HG03139 (cell line): Measurements from ENCODE around the gene ITPR2.
"Not testable (repeated sequence)": the region's sequence is repeated elsewhere in the genome, so short reads cannot be mapped to it uniquely, and the experiment has no call there.

Experiments used
- ATAC-seq: cut with Tn5 transposase; IDR thresholded peaks from one replicate; pipeline ENCODE4 v1.9.1; 2021; ENCODE audit not compliant: unreplicated experiment

The ITPR2 gene

DNA sequence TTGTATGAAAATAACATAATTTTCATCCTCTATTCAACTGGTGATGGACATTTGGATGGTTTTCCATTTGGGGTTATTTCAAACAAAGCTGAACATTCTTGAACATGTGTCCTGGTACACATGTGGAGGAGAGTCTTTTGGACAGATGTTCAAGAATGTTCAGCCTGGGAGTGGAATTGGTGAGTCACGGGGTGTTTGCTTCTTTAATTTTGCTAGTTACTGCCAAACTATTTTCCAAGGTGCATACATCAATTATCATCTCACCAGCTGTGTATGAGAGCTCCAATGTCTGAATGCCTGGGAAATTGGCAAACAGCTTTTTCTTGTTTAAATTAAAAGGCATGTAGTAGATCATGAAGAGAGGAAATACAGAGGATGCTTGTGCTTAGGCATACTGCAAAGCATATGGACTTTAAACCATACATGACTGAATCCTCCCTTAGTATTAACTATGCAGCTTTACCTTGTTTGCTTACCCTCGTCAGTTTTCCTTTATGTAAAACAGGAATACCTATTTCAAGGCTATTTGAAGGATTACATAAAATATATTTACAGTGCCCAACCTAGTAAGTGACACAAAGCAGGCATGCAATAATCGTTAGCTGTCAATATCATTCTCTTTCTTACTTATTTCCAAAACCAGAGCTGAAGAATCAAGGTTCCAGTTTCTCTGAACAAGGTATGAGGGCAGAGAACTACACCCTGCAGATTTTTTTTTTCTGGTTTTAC, 152.1 kb downstream of the ITPR2 start:
- ATAC-seq, result no peak

DNA sequence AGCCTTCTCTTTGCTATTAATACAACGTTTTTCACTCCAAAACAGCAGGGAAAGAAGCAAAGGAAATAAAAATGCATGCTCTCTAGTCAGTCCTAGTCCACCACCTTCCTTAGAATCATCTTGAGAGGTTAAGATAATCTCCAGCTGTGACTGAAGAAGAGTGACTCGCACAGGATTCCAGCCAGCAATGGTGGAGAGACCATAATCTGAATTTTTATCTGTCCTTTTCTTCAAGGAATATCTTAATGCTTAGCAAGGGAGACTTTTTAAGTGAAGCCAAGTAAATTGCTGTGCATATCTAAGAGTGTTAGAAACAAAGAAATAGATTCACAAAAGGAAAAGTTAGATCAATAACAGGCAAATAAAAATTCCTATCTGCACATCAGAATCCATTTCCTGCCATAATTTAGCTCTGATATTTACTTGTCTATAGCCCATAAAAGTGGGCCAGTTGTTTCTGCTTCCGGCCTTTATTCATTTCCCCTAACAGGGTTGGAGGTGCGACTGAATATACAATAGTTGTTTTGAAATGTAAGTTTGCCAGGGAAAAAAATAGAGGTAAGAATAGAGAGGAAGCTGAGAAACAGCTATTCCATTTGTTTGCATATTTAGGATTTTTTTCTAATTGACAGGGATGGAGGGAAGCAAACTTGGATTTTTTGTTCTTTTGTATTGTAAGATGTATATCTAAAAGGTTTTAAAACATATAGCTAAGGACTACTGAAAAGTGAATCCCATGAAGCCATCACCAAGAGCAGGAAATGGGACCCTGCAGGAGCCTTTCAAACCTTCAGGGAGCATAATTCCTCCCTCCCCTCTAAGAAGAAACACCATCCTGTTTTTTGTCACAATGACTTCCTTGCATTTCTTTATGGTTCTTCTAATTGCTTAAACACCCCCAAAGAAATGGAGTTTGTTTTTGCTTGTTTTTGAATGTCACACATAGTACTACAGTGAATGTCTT, 154.0 kb downstream of the ITPR2 start:
- ATAC-seq, result no peak

DNA sequence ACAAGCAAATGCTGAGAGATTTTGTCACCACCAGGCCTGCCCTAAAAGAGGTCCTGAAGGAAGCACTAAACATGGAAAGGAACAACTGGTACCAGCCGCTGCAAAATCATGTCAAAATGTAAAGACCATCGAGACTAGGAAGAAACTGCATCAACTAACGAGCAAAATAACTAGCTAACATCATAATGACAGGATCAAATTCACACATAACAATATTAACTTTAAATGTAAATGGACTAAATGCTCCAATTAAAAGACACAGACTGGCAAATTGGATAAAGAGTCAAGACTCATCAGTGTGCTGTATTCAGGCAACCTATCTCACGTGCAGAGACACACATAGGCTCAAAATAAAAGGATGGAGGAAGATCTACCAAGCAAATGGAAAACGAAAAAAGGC, 161.5 kb downstream of the ITPR2 start:
- not testable (repeated sequence) for ATAC-seq

DNA sequence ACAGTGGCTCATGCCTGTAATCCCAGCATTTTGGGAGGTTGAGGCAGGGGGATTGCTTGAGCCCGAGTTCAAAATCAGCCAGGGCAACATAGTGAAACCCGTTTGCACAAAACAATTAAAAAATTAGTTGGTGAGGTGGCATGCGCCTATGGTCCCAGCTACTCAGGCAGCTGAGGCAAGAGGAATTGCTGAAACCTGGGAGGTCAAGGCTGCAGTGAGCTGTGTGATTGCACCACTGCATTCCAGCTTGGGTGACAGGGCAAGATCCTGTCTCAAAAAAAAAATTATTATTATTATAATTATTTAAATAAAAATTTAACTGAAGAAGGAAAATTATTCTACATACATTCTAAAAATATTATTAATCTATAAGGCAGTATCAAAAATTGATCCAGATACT, 164.1 kb downstream of the ITPR2 start:
- ATAC-seq, result no peak

DNA sequence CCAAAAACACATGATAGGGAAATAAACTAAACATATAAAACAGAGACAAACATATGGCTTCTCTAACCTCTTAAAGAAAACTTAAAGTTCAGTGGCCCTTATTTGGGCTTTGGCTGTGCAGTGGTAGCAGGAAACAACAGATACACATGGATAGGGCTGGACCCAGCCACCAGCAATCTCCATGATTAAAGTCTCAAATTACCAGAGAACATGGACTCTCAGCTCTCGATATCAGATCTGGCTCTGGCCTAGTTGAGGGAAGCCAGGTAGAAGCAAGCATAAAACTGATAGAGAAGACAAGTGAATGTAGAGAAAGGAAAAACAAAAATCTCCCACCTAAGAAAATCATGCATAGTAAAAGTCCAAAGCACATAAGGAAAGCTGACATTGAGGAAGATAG, 164.8 kb downstream of the ITPR2 start:
- no peak for ATAC-seq

DNA sequence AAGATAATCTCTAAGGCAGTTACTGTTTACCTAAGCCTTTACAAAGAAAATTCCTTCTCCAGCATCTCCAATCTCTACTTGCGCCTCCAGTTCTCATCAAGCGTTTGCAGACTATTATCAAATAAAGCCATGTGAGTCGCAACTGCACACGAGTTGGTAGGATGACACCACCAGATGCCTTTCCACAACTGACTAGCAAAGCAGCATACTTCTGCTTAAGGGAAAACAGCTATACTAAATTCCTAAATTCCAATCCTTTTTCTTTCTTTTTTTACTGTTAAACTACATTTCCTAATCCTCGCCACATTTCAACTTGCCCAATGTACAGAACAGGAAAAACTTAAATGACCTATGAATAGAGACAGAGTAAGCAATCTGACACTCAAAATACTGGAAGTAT, 166.7 kb downstream of the ITPR2 start:
- no peak for ATAC-seq

DNA sequence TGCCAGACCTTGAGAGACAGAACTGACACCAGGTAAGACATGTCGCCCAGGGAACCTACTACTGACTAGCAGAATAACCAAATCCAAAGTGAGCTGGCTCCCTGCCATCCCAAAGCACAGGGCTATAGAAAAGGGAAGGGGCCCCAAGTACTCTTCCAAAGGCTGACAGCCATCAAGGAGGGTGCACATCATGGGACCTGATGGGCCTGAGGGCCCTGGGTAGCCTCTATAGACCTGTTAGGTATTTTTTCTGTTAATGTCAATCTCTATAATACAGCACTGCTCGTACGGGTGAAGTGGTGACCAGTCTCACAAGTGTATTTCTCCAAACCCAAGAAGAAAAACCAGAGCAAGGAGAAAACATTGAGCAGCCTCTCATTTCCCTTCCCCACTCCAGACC, 171.6 kb downstream of the ITPR2 start:
- no peak for ATAC-seq

DNA sequence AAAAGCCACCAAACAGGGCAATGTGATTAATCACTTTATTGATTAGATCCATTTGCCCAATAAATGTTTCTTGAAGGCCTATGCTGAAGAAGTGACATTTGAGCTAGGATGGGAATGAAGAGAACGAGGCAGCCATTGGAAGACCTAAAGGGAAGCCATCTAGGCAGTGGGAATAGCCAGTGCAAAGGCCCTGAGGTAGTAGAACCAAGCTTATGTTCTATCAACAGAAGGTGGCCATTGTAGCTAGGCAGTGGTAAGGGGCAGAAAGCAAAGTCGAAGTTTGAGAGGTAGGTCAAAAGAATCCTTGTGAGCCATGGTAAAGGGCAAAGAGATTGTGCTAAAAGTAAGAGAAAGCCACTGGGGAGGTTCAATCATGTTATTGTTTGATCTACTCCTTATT, 173.1 kb downstream of the ITPR2 start:
- ATAC-seq, result no peak

DNA sequence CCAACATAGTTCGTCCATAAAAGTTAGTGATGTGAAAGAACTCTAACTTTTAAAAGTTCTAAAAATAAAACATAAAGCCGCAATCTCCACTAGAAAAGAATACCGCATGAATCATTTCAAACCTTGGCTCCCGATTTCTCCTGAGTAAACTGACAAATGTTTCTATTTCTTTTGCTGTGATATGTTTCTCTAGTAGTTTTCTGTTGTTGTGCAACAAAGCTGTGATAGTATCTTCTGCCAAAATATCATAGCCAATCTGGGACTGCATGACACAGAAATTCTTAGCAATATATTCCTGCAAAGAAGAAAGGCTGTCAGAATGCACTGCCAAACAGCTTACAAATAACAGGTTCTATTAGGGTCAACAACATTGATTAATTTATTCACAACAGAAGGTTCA, 174.0 kb downstream of the ITPR2 start:
- ATAC-seq, result no peak

DNA sequence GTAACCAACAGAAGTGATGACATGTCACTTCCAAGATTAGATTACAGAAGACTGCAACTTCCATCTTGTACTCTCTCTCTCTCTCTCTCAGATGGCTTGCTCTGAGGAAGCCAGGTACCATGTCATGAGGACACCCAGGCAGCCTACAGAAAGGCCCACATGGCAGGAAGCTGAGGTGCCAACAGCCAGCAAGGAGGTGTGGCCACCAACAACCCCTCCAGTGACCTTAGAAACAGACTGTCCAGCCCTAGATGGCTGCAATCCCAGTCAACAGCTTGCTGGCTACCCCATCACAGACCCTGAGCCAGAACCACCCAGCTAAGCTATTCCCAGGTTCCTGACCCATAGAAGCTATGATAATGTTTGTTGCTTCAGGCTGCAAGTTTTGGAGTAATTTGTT, 178.4 kb downstream of the ITPR2 start:
- no peak for ATAC-seq

DNA sequence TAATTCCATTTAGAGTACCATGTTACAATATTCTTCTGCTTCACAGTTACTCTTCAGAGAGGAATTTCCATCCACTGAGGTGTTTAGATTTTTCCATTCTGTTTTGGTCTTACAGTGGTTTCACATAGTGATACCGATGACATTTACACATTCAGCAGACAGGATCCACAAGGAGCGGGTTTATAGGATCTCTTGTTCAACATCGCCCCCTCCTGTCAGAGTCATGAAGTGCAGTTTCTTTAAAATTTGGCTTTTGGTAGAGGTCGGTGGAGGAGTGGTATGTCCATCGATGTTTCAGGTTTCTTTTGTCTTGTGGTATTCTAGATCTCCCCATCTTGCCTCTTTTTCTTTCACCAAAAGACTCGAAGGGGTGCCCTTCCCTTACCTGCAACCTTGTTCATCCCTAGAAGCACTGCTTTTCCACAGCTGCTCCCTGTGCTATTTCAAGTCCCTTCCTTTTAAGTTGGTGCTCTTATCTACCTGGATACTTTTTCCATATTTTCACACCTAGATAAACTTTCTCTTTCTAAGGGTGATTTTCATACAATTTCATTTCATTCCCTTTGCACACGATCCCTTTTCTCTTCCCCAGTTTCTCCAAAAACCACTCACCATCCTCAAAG, 181.3 kb downstream of the ITPR2 start:
- no peak for ATAC-seq

DNA sequence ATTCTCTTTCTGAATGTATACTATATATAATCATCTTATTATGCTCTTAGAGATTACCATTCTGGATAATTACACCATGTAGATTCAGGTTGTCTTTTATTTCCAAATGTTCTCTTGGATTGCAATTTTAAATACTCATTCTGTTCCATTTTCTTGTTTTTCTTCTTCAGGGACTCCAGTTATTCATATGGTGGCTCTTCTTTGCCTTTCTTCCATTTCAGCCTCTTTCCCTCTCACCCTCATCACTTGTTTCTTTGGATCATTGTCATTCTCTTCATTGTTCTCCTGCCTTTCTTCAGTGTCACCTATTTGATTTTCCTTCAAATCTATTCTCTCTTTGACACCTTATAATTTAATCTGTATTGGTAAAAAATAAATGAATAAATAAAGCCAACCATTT, 182.0 kb downstream of the ITPR2 start:
- ATAC-seq, result no peak

DNA sequence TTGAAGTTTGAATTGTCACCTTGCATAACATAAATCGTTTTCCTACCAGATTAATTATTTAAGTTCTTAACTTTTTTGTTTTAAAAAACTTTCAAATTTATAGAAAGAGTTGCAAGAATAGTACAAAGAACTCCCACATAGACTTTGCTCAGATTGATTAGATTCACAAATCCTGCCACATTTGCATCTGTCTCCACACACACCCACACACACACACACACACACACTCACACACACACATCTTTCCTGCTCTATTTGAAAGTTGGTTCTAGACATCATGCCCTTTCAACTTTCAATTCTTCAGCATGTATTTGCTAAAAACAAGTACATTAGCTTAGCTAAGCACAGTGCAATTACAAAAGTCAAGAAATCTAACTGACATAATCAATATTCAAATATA, 184.0 kb downstream of the ITPR2 start:
- ATAC-seq, result no peak

DNA sequence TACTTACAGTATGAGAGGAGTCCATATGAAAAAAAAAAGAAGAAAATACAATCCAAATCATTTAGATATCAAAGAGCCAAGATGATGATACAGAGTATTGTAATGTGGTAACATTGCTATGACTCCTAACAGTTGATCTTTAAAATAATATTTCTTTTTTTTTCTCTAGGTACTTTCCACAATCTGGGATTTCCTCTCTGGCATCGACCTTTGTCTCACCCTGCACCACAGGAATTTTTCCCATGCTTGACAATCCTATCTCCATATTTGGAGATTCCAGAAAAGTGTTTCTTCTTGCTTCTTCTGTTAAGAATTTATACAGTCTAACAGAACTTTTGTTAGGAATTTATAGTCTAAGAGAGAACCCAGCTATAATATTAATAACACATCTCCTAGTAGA, 184.4 kb downstream of the ITPR2 start:
- no peak for ATAC-seq

DNA sequence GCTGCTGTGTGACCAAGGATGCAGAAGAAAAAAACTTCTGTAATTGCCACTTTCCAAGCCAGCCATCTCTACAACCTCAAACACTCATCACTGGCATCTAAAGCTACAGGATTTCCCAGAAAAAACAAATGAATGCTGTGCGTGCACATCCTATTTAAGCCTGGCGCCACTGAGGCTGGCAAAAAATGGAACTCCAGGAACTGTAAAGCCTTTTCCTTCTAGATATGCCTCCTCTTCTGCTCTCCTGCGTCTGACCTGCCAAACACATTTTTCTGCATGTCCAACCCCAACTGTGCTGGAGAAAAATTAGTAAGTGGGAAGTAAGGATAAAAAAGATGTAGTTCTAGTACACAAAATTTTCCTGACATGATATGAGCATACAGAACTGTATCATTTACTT, 184.9 kb downstream of the ITPR2 start:
- ATAC-seq, result no peak

DNA sequence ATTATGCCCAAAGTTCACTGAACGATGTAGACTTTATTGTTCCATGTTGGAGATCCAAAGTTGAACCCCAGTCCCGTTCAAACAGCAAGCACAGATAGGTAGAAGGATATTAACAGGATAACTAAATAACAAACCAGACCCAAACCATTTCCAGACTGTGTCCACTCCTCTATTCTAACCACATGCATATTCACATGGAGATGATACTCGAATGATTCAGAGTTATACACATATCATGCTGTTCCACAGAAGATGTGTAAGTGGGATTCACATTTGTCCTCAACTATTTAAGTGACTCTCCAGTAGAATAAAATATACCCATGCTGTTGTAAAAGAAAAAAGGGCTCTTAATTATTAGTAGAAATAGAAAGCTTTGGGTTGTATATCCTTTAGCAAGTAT, 185.9 kb downstream of the ITPR2 start:
- ATAC-seq, result no peak

DNA sequence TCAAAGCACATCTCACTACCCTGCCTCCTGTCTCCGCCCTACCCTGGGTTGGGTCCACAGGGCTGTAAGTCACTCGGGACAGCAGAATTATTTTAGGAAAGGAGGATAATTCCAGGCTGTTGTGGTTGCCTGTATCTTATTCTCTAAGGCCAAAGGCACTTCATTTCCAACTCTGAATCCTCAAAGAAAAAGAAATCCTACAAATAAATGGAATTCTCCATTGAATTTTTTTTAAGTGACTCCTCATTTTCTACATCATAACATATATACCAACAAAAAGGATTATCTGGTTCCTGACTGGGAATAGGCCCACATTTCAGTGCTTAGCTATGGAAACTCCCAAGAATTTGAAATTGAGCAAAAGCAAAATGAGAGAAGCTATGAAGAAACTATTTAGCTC, 186.4 kb downstream of the ITPR2 start:
- ATAC-seq, result no peak

DNA sequence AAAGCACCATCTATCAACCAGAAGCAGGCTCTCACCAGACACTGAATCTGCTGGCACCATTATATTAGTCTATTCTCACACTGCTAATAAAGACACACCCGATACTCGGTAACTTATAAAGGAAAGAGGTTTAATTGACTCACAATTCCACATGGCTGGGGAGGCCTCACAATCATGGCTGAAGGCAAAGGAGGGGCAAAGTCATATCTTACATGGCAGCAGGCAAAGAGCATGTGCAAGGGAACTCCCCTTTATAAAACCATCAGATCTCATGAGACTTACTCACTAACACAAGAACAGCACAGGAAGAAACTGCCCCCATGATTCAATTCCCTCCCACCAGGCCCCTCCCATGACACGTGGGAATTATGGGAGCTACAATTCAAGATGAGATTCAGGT, 188.6 kb downstream of the ITPR2 start:
- ATAC-seq, result not testable (repeated sequence)

DNA sequence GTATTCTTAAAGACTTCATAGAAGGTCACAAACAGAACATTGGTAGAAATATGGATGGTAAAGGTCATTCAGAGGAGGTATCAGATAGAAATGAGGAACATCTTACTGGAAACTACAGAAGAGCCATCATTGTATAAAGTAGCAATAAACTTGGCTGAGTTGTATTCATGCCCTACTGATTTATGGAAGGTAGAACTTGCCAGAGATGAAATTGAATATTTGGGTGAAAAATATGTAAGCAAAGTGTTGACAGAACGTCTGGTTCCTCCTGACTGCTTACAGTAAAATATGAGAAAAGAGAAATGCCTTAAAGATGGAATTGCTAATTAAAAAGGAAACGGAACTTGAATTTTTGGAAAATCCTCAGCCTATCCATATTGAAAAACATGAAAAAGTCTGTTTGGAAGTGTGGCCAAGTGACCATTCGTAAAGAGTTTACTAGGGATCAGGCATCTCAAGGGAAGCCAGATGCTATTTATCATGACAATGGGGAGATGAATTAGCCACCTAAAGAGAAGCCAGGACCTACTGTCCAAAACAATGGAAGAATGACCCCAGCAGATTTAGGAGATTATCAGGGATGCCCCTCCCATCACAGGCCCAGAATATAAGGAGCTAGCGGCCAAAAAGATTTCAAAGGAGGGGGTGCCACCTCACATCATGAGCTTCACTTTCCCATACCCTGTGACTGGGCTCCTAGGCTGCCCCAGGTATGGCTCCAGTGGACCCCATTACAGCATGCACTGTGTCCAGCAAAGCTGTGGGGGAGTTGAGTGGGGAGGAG, 189.3 kb downstream of the ITPR2 start:
- no peak for ATAC-seq

DNA sequence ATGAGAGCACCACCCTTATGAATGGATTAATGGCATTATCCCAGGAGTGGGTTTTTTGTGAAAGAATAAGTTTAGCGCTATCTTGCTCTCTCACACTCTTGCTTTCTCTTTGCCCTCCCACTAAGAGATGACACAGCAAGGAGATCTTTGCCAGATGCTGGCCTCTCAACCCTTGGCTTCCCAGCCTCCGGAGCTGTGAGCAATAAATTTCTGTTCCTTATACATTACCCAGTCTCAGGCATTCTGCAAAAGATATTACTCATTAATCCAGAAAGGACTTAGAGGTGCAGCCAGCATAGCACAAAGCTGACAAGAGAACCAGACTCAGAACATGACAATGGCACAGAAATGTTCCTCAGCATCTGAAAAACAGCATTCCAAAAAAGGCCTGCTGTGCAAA, 190.6 kb downstream of the ITPR2 start:
- ATAC-seq, result no peak

DNA sequence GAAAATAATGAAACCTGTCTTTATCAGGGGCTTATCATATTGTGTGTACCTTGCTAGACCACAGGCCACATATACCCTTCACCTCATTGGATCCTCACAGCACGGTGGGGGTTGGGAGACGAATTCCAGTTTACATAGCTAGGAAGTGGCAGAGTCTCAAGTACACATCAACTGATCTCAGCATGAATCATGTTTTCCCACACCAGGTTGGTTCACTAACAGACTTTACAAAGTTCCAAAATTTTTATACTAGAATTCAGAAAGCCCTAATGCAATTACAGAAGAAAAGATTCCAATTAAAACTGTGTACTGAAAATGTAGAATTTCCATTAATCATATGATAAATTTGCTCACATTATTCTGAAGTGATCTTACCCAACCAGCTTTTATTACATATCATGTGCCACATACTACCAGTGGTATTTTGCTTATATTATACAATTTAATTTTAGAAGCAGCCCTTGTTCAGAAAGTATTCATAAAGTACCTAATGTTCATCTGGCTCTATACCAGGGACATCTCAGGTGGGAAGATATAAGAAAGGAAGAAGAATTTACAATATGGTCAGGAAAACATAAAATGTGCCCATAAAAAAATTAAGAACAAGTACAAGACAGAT, 196.2 kb downstream of the ITPR2 start:
- ATAC-seq, result no peak
